ENCODE results near the gene RAB17.
"Not testable (repeated sequence)": the region's sequence is repeated elsewhere in the genome, so short reads cannot be mapped to it uniquely, and the experiment has no call there.

Gene RAB17

DNA sequence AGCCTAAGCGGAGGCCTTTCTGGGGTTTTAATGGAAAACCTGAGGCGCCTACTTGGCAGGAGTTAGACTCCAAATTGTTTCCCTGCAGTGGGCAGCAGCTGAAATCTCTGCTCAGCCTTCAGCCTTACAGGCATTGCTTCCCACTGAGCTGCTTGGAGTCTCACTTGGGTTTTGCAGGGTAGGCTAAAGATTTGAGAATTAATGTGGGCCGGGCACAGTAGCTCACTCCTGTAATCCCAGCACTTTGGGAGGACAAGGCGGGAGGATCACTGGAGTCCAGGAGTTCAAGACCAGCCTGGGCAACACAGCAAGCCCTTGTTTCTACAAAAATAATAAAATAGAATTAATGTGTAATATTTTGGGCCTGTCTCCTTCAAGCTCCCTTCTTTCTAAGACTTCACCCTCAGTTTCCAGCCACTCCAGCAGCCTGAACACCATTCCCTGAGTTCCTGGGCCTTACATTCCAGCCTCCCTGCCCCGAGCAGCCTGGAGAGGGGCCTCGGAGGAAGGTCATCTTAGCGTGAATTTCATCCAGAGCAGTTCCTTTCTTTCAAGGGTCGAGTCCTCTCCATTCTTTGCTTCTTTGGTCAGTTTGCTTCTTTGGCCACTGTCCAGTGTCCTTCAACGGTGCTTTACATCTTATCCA, 9.1 kb upstream of the RAB17 start:
- no peak for DNase-seq (ENCODE audit: low spot score)

DNA sequence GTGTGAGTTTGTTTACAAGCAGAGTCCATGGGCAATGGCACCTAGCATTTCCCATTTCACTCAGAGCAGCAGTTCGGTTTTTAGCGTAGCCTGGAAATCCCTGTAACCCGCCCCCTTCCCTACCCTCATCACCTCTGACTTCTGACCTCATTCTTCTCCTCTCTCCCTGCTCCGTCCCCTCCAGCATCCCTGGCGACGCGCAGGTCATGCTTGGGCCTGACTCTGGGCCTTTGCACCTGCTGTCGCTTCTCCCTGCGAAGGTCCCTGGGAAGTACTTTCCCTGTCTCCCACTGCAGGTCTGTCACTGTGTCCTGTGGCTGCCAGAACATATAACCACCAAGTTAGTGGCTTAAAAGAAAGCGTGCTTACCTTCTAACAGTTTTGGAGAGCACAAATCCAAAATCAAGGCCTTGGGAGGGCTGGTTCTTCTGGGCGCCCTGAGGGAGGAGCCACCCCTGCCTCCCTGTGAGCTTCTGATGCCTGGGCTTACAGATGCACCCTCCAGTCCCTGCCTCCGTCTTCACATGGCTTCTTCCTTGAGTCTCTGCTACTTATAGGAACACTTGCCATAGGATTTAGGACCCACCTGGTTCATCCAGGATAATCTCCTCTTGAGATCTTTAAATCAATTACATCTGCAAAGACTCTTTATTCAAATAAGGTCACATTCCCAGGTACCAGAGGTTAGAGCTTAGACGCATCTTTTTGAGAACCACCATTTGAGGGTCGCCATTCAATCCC, 8.1 kb upstream of the RAB17 start:
- no peak for DNase-seq (ENCODE audit: low spot score)

DNA sequence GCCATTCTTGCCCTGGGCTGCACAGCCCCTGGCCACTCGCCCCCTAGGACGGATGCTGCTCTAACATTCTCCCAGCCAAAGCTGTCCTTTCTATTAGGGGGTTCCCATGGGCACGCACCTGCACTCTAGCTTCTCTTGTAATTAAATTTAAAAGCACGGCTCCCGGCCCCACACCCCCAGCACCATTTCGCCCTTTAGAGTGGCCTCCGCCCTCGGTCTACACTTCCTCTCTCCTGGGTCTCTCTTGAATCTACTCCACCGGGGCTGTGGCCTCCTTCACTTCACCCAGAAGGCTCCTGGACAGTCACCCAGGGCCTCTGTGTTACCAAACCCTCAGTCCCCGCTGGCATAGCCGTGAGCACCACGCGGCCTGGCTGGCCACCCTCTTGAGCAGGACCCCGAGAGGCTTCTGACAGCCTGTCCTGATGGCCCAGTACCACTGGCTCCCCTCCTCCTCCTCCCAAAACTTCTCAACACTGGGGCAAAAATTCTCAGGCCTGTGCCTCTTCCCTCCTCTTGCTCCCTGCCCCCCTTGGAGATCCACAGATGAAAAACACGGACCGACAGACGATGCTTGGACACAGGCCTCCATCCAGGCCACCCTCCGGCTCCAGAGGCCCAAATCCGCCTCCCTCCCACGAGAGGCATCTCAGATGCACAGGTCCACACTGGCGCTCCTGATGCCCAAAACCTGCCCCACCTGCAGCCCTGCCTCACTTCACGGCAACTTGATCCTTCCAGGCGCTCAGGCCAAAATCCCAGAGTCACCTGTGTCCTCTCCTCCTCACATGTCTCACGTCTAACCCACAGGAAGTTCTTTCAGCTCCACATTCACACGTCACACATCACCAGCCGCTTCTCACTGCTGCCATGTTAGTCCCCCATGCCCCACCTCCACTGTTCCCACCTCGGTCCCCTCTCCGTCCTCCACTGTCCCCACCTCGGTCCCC, 6.9 kb upstream of the RAB17 start:
- DNase-seq (ENCODE audit: low spot score): no peak

DNA sequence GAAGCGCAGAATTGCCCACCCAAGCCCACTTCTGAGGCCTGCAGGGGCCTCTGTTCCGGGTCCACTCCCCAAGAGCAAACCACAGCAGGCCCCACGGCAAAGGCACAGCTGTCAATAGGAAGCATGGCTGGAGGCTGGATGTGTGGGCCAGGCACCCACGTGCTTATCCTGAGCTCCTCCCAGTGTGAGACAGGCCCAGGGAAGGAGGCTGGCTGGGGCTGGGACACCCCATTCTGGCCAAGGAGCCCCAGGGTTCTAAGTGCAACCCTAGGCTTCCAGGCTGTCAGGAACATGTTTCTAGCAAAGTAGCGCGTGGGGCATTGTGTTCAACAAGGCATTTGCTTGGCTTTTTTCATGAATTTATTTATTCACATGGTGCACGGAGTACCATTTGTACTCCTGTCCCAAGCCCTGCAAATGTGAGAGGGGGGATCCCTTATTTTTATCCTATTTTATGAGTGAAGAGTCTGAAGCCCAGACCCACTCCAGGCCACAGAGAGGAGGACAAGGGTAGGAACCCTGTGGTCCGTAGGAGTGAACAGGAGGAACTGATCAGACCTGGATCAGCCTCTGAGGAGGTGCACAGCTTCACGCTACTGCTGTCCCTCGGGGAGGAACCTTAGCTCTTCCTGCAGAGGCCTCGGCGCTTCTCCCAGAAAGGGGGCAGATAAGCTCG, 6.1 kb upstream of the RAB17 start:
- no peak for DNase-seq (ENCODE audit: low spot score)

DNA sequence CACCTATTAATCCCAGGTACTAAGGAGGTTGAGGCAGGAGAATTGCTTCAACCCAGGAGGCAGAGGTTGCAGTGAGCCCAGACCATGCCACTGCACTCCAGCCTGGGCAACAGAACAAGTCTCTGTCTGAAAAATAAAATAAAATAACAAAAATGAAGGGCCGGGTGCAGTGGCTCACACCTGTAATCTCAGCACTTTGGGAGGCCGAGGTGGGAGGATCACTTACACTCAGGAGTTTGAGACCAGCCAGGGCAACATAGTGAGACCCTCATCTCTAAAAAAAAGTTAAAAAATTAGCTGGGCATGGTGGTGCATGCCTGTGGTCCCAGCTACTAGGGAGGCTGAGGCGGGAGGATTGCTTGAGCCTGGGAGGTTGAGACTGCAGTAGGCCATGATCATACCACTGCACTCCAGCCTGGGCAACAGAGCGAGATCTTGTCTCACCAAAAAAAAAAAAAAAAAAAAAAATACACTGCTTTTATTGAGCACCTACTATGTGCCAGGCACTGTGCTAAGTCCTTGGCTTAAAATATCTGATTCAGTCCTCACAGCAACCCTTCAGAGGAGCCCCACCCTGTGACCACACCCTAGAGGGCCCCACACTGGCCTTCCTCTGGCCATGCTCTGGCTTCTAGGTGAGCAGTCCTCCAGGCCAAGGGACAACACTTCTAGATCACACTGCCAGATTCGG, 5.4 kb upstream of the RAB17 start:
- DNase-seq (ENCODE audit: low spot score): not testable (repeated sequence)

DNA sequence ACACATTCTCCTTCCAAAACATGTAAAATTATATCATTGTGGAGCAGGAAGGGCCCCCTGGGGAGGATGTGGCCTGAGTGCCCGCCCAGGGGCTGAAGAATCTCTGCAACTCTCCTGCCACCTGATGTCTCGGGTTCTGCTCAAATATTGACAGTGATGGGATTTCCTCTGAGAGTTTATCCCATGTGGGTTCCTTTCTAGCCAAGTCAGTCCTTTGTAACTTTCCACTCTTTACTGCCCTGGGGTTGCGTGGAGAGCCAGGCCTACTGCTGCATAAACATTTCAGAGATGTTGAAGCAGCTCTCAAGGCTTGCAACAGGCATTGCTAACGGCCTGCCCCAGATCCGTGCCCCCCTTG, 4.0 kb upstream of the RAB17 start:
- DNase-seq (ENCODE audit: low spot score): no peak

DNA sequence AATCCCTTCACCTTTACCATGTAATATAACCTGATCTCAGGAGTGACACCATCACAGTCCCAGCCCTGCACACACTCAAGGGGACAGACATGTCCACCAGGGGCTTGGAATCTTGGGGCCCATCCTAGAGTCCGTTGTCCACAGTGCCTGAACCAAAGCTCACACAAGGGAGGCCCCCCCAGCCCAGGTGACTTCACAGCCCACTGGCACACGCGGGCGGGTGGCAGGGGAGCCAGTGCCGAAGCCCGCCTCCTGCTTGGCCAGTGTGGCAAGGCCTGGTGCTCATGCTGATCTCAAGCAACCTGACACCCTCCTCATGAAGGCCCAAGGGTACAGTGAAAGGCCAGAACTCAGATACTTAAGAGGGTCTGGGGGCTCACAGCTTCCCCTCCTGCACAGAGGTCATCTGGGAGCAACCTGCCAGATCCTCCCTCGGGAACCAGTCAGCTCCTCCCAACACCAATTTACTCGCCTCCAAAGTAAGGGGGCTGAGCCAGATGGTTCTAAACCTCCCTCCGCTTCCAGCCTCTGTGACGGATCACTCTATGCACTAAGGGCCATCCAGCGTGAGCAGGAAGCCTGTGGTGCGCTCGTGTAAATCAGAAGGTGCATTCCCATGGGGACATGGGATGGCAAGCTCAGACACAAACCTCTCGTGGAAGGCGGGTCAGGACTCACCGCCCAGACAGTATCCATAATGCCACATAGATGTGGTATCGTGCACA, 3.2 kb upstream of the RAB17 start:
- no peak for DNase-seq (ENCODE audit: low spot score)

DNA sequence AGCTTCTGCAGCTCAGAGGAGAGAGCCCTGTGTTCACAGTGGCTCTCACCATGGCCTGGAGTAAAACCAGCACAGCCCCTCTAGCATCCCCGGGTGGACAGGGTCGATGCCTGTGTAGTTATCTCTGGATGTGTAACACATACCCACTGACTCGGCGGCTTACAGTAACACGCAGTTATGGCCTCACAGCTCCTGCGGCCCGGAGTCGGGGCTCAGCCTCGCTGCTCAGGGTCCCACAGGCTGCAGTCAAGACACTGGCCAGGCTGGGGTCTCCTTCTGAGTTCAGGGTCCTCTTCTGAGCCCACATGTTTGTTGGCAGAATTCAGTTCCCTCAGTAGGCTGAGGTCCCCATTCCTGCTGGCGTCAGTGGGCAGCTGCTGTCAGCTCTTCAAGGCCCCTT, 2.5 kb upstream of the RAB17 start:
- DNase-seq (ENCODE audit: low spot score): no peak

DNA sequence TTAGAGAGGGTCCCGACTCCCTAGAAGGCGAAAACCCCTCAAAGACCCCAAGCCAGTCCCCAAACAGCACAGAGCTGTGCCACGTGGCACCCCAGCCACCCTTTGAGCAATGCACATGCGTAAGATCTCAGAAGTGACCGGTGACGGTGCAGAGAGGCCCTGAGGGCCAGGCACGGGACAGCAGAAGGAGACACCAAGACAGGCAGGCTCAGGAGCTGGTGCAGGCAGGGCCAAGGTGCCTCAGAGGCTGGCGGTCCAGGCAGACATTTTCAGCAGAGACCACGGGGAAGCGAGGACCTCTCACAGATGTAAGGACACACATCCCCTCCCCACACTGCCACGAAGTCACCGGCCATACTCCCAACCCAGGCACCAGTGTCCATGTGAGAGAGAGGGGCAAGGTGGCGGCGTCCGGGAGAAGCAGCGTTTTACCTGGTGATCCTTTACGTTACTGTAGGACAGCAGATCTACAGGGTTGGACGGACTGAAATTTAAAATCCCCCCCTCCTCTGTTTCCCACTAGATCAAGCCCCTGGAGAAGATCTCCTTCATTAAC, 2.0 kb upstream of the RAB17 start:
- no peak for DNase-seq (ENCODE audit: low spot score)

DNA sequence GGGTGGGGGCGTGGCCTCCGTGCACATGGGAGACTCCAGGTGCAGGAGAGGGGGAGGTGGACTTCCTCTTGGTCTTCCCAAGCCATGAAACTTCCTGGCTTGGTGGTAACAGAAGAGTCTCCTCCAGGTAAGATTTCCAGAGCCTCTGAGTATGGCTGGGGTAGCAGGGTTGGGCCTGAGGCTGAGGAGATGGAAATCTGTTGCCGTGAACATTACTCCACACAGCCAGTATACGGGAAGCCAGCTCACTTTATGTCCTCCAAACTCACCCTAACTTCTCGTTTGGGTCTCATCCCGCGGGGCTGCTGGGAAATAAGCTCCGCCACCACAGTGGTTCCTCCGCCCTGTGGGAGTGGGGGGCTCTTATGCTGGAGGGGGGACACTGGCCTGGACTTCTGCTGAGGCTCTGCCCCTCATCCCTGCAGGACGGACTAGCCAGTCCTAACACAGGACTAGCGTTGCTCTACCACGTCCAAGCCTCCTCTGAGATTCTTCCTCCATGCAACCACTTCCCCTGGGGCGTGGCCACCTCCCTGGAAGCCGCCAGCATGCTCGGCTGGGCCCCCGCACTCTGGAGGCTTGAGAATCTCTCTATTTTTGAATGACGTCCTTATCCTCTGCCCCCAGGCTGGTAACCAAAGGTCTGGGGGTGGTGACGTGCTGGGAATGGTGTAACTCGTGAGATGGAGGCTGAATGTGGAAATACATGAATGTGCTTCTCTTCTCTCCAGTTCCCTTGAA, 777 bp upstream of the RAB17 start:
- DNase-seq (ENCODE audit: low spot score): no peak

DNA sequence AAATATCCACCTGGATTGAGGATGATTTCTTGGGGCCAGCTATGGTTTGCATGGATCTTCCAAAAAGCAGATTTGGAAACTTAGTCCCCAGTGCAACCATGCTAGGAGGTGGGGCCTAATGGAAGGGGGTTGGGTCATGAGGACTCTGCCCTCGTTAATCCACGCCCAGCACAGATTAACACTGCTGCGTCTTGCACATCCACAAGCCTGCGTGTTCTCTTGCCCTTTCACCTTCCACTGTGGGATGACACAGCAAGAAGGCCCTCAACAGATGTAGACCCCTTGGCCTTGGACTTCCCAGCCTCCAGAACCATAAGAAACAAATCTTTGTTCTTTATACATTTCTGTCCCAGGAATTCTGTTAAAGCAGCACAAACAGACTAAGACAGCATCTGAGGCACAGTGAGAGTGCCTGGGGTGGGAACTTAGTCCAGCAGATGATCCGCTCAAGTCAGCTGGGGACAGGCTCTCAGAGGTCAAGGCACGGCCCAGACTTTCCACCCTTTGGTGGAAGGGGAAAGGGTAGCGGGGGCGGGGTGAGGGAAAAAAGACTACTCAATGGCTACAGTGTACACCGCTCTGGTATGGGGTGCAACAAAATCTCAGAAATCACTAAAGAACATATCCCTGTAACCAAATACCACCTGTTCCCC, 2.4 kb downstream of the RAB17 start:
- DNase-seq (ENCODE audit: low spot score): no peak

DNA sequence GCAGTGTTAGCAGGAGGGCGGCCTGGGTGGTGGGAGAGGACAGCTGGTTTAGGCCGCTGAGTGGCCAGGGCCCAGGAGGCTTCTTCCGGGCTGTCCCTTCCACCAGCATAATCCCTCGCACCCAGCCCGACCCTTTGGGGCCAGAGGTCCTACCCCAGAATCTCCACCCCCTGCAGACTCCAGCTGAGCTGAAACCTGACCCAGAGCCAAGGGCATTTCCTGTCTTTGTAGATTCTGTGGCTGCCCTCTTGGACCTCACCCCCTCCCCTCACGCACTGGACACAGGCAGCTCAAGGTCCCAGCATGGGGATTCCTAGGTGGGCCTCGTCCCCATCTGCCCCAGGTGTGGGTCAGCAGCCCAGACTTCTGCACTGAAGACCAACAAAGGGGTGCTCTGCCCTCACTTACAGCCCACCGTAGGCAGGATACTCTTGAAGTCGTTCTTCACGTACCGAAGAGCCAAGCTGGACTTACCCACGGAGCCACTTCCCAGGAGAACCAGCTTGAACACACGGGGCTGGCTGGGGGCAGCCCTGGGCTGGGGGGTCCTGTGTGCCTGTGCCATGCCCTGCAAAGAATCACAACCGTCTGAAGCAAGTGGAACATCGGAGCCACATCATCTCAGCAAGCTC, 4.8 kb downstream of the RAB17 start:
- no peak for DNase-seq (ENCODE audit: low spot score)

DNA sequence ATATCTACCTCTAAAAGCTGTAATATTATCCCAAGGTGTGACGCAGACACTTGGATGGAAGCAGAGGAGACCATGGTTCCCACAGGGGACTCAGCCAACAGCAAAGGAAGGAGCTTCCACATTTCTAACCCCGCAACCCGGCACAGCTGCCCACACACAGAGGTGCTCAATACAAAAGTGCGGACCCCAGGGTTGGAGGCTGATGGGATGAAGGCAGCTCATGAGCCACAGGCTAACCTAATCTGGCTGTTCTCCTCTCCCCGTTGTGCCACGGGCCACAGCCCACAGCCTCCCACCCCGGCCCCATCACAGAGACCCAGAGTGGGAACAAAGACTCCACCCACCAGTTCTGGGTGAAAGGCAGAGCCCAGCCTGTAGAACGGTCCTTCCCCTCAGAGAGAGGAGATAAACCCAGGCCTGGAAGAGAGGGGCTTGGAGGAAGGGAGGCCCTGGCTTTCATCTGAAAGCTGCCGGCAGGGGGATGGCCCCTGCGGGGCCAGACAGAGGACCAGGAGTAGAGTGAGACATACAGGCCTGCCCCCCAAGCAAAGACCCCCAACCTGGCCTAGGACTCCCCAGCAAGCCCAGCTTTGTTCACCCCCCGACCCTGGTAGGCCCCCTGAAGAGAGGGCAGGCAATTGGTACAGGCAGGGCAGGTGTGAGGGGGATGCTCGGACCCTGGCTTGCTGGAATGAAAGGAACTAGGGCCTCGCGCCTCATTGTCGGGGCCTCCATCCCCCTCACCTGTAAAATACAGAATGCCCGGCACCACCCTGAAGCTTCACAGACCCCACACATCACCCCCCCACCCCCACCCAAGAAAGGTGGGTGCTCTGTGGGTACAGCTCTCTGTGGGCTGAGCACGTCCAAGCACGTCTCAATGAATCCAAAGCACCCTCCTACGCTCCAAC, 6.9 kb downstream of the RAB17 start:
- DNase-seq (ENCODE audit: low spot score): no peak

DNA sequence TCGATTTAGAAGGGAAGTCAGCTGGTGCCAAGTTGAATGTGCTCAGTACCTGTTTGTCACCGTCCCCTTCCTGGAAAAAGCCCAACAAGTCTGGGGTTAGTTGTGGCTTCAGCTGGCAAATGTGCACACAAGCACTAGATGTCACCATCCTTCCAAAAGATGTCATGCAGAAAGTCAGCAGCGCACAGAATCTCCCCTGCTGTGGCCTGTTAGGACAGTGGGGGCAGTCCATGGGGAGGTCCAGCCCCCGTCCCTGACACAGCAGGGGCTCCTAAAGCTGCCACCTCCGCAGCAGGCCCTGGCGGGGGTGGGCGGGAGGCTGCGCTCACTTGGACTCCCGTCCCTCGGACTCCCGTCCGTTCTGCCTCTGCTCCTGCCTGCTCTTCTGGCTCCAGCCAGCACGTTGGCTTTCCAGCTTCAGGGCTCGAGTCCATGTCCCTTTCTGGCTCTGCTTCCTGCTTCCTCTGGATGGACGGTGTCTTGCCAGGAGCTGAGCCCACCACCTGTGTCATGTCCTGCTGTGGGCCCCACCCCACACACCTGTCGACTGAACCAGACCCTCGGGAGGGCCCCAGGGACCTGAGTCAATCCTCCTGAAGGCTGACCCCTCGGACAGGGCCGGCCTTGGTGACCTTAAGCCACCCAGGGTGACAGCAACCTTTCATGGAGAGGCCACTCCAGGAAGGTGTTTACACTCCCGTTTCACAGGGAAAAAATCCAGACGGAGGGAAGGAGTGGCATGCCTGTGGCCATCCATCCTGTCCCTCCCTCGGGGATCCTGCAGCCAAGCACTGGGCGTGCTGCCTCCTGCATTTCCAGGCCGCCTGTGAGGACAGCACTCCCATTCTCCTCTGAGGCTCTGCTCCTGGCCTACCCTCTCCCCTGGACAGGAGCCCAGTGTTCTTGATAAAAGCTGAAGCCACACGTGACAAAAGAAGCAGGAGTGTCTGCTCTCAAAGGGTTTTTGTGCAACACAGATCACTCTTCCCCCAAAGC, 8.5 kb downstream of the RAB17 start:
- peak; percentile 82 for DNase-seq (ENCODE audit: low spot score)

DNA sequence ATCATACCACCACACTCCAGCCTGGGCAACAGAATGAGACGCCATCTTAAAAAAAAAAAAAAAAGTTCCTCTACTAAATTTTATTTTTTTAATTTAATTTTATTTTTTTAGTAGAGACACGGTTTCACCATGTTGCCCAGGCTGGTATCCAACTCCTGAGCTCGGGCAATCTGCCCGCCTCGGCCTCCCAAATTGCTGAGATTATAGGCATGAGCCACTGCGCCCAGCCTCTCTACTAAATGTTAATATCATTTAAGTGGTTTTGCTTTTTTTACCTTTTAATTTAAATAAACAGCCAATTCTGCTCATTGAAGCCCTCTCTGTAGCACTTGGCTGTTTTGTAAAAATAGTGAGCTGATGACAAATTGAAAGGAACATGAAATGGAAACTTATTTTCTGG, 9.2 kb downstream of the RAB17 start:
- DNase-seq (ENCODE audit: low spot score): no peak
